Esophagus (tissue), 2 donors: ENCODE results near the gene LPCAT1. TPM values are rescaled to one million over a fixed set of nuclear protein-coding genes. Genes with fewer than 3 reads are reported as not detected.

Source experiments
- H3K27ac ChIP-seq, 2 donors: one replicate each; pipeline ENCODE4 v1.5.1; 2013; ENCODE audit warnings: low read depth in 2 of 2, mild to moderate bottlenecking in 2 of 2, inconsistent platforms in 1 of 2, low read length in 1 of 2, moderate library complexity in 1 of 2
- H3K27me3 ChIP-seq, 2 donors: one replicate each; pipeline ENCODE4 v1.6.1; 2013; ENCODE audit warnings: low read length in 2 of 2, control low read depth in 1 of 2, mild to moderate bottlenecking in 1 of 2; ENCODE audit not compliant: insufficient read depth in 2 of 2, control insufficient read depth in 1 of 2
- H3K36me3 ChIP-seq, 2 donors: one replicate each; pipeline ENCODE4 v1.6.1; 2013; ENCODE audit warnings: low read length in 1 of 2; ENCODE audit not compliant: control insufficient read depth in 2 of 2, insufficient read depth in 2 of 2
- H3K4me1 ChIP-seq, 2 donors: one replicate each; pipeline ENCODE4 v1.6.1; 2013; ENCODE audit warnings: low read length in 1 of 2; ENCODE audit not compliant: control insufficient read depth in 2 of 2, insufficient read depth in 2 of 2
- H3K4me3 ChIP-seq, 2 donors: one replicate each; pipeline ENCODE4 v1.5.1; 2013; ENCODE audit warnings: low read length in 2 of 2, mild to moderate bottlenecking in 2 of 2, low read depth in 1 of 2, moderate library complexity in 1 of 2
- H3K9me3 ChIP-seq, 2 donors: one replicate each; pipeline ENCODE4 v1.6.1; 2013; ENCODE audit warnings: mild to moderate bottlenecking in 2 of 2, low read depth in 1 of 2, low read length in 1 of 2, moderate library complexity in 1 of 2; ENCODE audit not compliant: control insufficient read depth in 2 of 2, insufficient read depth in 1 of 2
- WGBS, 2 donors: extraction: QIAGEN DNeasy Blood & Tissue Kit; methylation state at CpG; one replicate each; pipeline ENCODE4 v1.1.7; 2013; 5-methylcytosine and 5-hydroxymethylcytosine counted together
- polyA plus RNA-seq, 2 donors: library from polyadenylated mRNA; stranded (reverse); fragments of 200-250 nt; gene quantifications; one replicate each; pipeline ENCODE4 v1.2.3, GENCODE V29; 2013
- donor health status: healthy with polysubstance abuse.
- donor health status: Bipolar disorder and iron deficiency.

LPCAT1 gene
- polyA plus RNA-seq, 2 donors: 5.0 to 6.3 TPM

GRCh38 chr5:1437226-1437829 lies 86.4 kb downstream of the LPCAT1 start:
- no peak overlapping the region for H3K27ac ChIP-seq
- H3K9me3 ChIP-seq: peaks cover 0 to 11% of the 10 kb centered on the region in 2 donors
- H3K4me3 ChIP-seq: no peak overlapping the region
- H3K4me1 ChIP-seq: no peaks in the 10 kb centered on the region
- no peaks in the 10 kb centered on the region for H3K36me3 ChIP-seq
- no peaks in the 10 kb centered on the region for H3K27me3 ChIP-seq
- WGBS, 2 donors: 49 to 51% methylated on average over 11 of the region's 11 CpGs

- 84 to 86% methylated on average over 16 of the region's 16 CpGs for WGBS, 2 donors
- no peak overlapping the region for H3K27ac ChIP-seq
Measured at GRCh38 chr5:1436681-1437080, 87.1 kb downstream of the LPCAT1 start.

GRCh38 chr5:1436036-1436435 lies 87.7 kb downstream of the LPCAT1 start:
- Histone ChIP-seq H3K36me3 (no peaks in the 10 kb centered on the region), H3K4me3 (no peak overlapping the region), H3K27ac (no peak overlapping the region), H3K9me3 (peaks cover 0 to 14% of the 10 kb centered on the region in 2 donors), H3K4me1 (no peaks in the 10 kb centered on the region), H3K27me3 (no peaks in the 10 kb centered on the region)
- WGBS, 2 donors: 80 to 86% methylated on average over 10 of the region's 10 CpGs

More at GRCh38 chr5:1436681-1437080, 87.1 kb downstream of the LPCAT1 start:
- Histone ChIP-seq H3K27me3 (no peaks in the 10 kb centered on the region), H3K9me3 (peaks cover 0 to 11% of the 10 kb centered on the region in 2 donors), H3K4me1 (no peaks in the 10 kb centered on the region), H3K4me3 (no peak overlapping the region), H3K36me3 (no peaks in the 10 kb centered on the region)

GRCh38 chr5:1435369-1435768 lies 88.4 kb downstream of the LPCAT1 start:
- 85 to 90% methylated on average over 2 of the region's 2 CpGs for WGBS, 2 donors
- Histone ChIP-seq H3K36me3 (no peaks in the 10 kb centered on the region), H3K9me3 (peaks cover 0 to 16% of the 10 kb centered on the region in 2 donors), H3K27ac (no peak overlapping the region), H3K4me1 (no peaks in the 10 kb centered on the region), H3K4me3 (no peak overlapping the region), H3K27me3 (no peaks in the 10 kb centered on the region)

GRCh38 chr5:1432296-1432695 lies 91.5 kb downstream of the LPCAT1 start:
- Histone ChIP-seq H3K9me3 (peaks cover 12 to 27% of the 10 kb centered on the region in 2 donors), H3K4me3 (no peak overlapping the region), H3K36me3 (no peaks in the 10 kb centered on the region), H3K27me3 (no peaks in the 10 kb centered on the region), H3K27ac (no peak overlapping the region), H3K4me1 (no peaks in the 10 kb centered on the region)
- WGBS, 2 donors: 88 to 93% methylated on average over 15 of the region's 15 CpGs

- Histone ChIP-seq H3K4me1 (no peaks in the 10 kb centered on the region), H3K27me3 (peaks cover 0 to under 1% of the 10 kb centered on the region in 2 donors), H3K9me3 (peaks cover 12 to 27% of the 10 kb centered on the region in 2 donors), H3K36me3 (no peaks in the 10 kb centered on the region), H3K27ac (no peak overlapping the region), H3K4me3 (no peak overlapping the region)
- WGBS, 2 donors: 81 to 91% methylated on average over 8 of the region's 8 CpGs
Measured at GRCh38 chr5:1431896-1432295, 91.9 kb downstream of the LPCAT1 start.

- peaks cover 12 to 27% of the 10 kb centered on the region in 2 donors for H3K9me3 ChIP-seq
Measured at GRCh38 chr5:1431021-1431811, 92.5 kb downstream of the LPCAT1 start.

GRCh38 chr5:1430121-1430795 lies 93.5 kb downstream of the LPCAT1 start:
- H3K4me1 ChIP-seq: no peaks in the 10 kb centered on the region
- 85 to 88% methylated on average over 26 of the region's 26 CpGs for WGBS, 2 donors
- no peak overlapping the region for H3K4me3 ChIP-seq
- H3K36me3 ChIP-seq: no peaks in the 10 kb centered on the region
- peaks cover 0 to 2% of the 10 kb centered on the region in 2 donors for H3K27me3 ChIP-seq
- H3K27ac ChIP-seq: no peak overlapping the region
- peaks cover 12 to 27% of the 10 kb centered on the region in 2 donors for H3K9me3 ChIP-seq

More at GRCh38 chr5:1431021-1431811, 92.5 kb downstream of the LPCAT1 start:
- H3K4me3 ChIP-seq: no peak overlapping the region
- 88% methylated on average over 33 of the region's 33 CpGs for WGBS, 2 donors
- no peak overlapping the region for H3K27ac ChIP-seq
- H3K4me1 ChIP-seq: no peaks in the 10 kb centered on the region
- H3K36me3 ChIP-seq: no peaks in the 10 kb centered on the region
- peaks cover 0 to 2% of the 10 kb centered on the region in 2 donors for H3K27me3 ChIP-seq

GRCh38 chr5:1429496-1429895 lies 94.3 kb downstream of the LPCAT1 start:
- Histone ChIP-seq H3K9me3 (peaks cover 12 to 29% of the 10 kb centered on the region in 2 donors), H3K27ac (no peak overlapping the region), H3K36me3 (no peaks in the 10 kb centered on the region), H3K4me3 (no peak overlapping the region), H3K27me3 (peaks cover 0 to 2% of the 10 kb centered on the region in 2 donors), H3K4me1 (no peaks in the 10 kb centered on the region)
- WGBS, 2 donors: 89 to 91% methylated on average over 5 of the region's 5 CpGs
